TTC549 (cell line): ENCODE data around the gene CD82.

Experiments
- FAIRE-seq: peaks from 2 replicates; lab custom pipeline; 2012; peaks lifted over from hg19 to GRCh38; lab: Jason Lieb, UNC

CD82 gene

DNA sequence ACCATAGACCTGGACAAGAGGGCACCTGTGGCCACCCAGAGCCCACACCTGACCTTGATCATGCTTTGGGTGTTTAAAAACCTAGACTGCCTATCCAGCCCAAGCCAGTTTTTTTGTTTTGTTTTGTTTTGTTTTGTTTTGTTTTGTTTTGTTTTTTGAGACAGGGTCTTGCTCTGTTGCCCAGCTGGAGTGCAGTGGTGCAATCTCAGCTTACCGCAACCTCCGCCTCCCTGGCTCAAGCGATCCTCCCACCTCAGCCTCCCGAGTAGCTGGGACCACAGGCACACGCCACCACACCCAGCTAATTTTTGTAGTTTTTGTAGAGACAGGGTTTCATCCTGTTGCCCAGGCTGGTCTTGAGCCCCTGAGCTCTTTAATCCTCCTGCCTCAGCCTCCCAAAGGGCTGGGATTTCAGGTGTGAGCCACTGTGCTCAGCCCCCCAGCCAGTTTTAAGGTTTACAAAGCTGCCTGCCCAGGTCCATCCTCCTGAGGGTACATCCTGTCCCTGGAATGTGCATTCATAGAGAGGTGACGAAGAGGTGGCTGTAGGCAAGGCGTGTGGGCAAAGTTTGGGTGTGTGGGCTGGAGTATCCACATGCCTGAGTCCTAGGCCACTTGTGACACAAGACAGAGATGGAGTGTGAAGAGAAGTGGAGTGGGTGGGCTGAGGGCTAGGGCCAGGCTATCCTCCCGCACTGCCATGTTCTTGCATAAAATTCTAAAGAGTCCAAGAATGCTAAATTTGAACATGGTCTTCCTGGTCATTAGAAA lies 3.3 kb upstream of the CD82 start:
- no peak for FAIRE-seq

DNA sequence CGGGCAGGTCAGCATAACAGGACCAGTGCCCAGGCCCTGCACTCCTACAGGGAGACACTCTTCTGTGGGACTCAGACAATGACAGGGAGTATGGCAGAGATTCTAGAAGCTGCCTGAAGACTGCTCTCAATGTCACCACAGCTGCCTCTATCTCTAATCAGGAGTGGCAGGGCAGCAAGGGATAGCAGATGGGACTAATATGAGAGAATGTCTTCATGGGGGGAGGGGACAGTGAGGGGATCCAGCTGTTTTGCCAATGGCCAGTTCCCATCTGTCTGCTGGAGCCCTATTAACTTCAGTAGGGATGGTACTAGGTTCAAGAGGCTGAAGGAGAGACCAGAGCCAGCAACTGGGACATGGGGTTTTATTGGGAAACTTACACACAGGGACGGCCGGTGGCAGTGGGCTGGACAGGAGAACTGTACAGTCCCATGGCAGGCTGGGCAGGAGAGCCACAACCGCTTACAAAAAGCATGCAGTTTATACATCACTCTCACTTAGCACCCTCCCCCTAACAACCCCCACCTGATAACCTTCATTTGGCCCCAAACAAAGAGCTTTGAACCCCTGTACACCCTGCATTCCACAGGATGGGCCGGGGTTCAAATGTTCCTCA lies 2.5 kb upstream of the CD82 start:
- FAIRE-seq, result no peak

DNA sequence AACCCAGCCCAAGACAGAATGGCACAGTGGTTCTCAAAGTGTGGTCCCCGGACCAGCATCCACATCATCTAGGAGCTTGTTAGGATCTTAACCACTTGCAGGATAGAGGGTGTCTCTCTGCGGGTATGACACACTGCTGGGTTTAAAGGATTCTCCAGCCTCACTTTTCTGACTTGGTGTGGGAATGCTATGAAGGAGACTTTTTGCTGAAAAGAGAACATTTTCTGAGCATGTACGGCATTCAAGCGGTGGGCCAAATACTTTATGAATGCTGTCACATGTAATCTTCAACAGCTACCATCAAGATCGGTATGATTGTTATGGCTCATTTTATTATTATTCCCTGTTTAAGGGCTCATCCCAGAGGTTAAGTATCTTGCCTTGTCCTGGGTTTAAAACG lies 1.8 kb upstream of the CD82 start:
- FAIRE-seq, result no peak

DNA sequence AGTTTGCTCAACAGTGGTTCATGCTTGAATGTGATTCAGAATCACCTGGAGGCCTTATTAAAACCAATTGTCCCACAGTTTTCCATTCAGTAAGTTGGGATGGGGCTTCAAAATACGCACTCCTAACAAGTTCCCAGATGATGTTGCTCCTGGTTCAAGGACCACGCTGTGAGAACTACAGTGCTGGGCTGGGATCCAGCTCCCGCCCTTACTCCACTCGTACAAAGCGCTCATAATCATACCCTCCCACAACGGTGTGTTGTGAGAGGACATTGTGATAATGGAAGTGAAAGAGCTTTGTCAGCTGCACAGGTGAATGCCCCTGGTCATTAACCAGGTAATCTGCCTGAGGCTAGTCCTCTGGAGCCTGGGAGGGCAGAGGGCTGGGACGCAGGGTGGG lies 1.3 kb upstream of the CD82 start:
- no peak for FAIRE-seq

DNA sequence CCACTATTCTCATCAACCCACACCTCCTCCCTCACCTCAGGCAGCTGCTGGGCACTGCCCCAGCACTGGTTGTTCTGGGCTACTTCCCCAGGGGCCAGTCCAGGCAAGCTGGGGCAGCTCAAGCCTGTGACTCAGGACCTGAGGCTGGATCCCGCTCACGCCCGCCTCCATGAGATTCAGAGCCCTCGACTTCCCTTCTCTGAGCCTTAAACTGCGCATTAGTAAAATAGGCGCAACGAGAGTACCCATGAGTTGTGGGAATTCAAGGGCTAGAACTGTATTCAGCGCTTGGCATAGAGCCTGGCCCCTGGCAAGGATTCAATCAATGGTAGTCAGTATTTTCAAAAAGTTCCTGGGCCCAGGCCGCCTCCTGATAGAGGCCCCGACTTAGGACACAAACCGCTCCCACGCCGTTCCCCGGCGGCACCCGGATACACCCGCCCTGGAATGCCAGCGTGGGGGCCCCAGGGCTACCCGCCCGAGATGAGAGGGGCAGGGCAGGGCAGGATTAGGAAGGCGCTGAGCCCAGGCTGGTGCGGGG lies 723 bp upstream of the CD82 start:
- no peak for FAIRE-seq

DNA sequence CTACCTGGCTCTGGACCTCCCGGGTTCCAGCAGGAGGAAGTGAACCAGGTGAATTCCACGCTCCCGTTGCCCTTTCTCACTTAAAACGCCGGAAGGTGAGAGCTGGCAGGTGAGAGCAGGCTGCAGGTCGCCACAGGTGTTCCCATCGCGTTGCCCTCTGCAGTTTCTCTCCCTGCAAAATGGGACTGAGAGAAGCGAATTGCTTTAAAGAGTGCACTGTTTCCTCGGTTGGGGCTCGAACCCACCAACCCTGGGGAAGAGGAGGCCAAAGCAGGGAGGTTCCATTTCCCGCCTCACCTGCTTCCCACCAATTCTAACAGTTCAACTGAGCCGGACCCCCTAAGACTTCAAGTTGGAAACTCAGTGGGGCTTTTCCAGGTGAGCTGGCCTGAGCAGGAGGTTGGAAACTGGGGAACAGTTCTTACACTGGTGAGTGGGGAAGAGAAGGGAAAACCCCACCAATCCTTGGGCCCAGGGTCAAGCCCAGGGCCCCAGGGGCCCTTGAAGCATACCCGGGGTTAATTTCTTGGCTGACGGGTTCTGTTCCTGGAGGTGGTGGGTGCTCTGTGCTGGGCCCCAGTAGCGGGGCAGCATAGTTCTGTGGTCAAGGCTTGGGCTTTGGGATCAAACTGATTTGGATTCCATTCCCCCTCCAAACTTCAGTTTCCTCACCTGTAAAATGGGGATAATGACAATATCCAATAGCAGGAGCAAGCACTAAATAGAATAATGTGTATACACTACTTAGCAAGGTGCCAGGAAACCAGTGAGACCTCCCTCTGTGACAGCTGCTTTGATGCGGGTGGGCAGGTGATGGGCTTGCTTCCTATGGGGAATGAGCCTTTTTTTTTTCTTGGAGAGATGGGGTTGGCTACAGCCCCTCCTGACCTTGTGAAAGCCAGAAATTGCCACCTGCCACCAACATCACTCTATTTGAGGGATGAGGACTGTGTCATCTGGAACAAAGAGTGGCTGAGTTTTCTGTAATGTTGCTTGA lies 788 bp downstream of the CD82 start:
- FAIRE-seq, result no peak

DNA sequence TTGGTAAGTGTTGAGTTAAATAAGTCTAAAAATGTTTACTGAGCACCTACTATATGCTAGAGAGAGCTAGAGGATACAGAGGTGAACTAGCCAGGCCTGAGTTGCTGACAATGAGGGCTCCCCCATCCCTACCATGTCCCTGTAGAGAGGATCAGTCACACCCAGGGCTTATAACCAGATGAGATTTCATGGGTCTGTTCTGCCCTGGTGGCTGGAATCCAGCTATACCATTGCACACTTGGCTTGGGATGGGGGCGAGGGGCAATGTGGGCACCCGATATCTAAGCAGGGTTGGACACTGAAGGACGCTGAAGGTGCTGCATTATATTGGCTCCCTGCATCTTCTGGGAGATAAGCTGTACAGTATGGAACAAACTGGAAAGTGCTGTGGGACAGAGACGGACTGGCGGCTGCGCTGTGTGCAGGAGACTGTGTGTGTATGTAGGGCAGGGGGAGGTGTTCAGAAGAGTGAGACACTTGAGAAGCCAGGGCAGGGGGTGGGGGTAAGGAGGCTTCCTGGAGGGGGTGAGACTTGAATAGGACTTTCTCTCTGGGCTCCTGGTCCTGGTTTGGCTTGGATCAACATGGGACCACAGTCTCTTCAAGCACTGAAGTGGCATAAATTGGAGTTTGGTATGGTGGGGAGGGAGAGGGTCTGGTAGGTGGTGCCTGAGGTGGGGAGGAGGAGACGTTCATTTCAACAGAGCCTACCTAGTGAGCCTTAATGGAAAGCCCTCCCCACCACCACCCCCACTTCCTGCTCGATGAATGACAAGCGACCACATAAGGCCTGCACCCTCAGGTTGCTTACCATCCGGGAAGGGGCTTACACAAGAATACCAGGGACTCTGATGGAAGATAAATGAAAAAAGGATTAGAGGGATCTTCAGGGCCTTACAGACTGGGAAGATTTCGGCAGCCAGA lies 1.8 kb downstream of the CD82 start:
- FAIRE-seq, result no peak

DNA sequence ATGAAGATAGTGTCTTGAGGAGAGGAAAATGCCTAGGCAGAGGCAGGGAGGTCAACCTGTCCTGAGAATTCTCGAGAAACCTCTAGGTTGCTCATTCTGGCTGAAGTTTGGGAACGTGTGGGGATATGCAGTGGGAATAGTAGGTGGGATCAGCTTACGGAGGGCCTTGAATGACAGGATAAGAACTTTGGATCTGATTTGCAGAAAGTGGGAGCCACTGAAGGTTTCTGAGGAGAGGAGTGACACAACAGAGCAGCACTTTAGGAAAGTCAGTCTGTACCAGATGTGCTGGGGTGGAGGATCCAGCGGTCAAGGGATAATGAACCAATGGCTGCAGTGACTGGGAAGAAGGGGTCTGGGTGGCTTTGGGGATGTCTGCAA lies 2.4 kb downstream of the CD82 start:
- no peak for FAIRE-seq

DNA sequence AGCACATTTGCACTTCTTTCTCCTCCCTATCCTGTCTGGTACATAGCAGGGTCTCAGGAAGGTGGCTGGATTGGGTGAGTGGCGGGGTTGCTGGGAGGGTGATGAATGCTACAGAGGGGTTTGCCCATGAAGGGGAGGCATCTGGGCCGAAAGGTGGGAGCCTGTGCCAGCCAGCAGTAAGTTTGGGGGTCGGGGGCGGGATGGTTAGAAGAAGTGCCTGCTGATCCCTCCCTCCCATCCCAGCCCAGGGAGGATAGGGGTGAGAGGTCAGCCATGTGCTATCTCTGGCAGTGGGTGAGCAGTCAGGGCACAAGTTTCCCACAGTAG lies 2.8 kb downstream of the CD82 start:
- no peak for FAIRE-seq

DNA sequence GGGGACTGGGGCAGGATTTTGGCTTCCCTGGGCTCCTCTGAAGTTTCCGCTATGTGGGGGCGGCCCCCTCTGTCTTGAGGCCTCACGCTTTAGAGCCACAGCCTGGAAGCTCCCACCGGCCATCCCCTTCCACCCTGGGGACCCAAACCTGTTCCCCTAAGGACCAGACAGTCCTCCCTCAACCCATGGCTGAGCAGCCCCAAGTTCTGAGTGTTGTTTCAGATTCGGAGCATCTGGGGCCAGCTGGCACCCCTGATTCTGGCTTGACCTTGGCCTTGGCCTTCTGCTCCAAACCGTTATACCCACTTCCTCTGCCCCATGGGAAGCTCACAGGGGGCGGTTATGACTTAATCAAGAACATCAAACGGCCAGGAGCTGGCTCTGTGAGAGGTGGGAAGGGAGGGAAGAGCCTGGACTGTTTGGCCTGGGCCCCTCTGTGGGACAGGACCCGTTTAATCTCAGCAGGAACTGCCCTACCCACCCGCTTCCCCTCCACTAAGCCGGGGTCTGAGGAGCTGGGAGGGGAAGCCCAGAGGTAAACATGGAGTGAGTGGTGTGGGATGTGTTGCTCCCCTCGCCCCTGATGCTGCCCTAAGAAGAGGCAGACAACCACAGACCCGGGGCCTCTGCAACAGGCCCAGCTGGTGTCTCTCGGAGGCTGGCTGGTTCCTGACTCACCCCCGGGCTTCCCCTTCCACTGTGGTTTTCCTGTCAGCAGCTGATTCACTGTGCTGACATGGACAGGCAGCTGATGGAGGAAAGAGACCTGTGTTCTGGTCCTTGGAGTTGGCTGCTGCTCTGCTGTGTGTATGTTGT lies 3.4 kb downstream of the CD82 start:
- FAIRE-seq, result no peak

DNA sequence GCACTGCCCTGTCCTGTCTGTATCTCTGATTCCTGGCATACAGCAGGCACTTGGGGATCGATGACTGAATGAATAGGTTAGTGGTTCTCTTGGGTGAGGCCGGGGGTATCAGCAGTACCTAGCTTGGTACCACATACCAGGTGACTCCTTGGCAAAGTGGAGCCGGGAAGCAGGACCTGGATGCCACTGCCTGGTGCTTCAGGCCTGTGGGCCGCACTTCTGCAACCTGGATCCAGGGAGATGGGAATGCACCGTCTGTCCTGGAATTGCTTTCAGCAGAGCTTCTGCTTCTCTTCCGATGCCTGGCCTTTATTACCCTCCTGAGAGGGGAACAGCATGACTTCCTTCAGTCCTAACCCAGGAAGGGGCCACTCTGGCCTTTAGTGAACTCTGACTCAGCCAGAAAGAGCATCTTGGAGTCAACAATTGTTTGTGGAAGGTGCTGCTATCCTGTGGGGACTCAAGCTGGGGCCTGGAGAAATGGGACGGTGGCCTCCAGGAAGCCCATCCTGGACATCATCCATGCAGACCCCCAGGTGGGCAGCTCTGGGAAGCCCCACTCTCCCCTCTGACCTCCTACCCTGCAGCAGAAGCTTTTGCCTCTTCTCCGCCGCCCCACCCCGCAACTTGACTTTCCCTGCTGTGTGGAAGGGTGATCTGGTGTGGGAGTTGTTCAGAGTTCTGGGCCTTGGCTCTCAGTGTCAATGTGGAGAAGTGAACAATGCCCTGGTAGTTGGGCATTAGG lies 5.1 kb downstream of the CD82 start:
- no peak for FAIRE-seq

DNA sequence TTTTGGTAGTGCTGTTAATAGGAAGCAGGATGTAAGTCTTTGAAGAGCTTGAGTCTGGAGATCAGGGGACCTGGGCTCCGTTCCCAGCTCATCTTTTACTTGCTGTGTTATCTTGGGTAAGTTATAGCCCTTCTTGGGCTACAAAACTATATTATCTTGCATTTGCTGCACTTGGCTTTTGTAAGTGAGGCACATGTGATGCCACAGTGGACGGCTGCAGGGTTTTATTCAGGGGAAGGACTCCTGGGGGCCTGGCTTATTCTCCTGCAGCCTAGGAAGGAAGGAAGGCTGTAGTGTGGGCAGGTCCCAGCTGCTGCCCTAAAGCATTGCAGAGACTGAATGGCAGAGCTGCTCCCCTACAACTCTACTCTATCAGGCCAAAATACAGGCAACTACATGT lies 6.4 kb downstream of the CD82 start:
- FAIRE-seq, result no peak

DNA sequence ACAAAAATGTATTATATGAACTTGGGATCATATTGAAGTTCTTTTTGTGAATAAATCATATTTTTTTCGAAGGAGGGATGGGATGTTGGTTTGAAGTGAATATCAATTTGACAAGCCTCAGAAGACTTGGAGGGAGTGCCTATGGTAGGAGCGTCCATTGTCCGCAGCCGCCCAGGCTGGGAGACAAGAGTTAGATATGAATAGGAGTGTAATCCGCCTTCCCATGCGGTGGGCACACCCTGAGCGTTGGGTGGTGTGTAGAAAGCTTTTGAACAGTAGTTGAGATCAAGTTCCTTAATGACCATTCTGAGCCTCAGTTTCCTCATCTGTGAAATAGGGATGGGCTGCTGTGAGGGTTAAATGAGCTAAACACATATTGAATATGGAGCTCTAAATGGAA lies 7.0 kb downstream of the CD82 start:
- FAIRE-seq, result no peak

DNA sequence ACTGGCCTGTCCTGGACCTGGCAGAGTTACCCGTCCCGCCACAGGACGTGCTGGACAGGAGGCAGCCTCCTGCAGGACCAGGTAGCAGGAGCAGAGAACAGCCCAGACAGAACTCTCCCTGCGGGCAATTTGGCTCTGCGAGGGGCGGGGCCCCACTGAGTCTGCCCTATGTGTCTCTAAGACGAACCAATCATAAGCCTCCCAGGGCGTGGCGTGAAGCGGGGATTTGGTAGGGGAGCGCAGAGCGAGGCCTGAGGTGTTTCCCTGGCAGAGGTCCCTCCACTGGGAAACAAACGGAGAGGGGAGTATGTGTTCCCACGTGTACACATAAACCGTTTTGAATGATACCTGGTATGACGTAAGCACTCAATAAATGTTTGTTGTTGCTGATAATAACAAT lies 7.4 kb downstream of the CD82 start:
- no peak for FAIRE-seq

DNA sequence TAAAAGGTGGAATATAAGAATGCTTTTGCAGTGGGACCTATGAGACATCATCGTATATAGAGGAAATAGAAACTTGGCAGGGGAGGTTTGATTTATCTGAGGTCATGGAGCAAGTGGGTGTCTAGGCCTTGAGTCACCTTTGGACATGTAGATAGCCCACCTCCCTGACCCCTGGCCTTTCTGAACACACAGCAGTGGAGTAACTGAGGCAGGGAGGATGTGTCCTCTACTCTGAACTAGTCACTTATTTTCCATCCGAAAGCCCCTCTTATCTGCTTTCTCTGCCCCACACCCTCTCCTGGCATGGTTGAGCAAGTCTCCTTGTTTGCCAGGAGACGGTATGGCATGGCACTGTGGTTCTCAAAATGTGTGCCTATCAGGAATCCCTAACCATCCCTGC lies 7.9 kb downstream of the CD82 start:
- FAIRE-seq, result no peak

DNA sequence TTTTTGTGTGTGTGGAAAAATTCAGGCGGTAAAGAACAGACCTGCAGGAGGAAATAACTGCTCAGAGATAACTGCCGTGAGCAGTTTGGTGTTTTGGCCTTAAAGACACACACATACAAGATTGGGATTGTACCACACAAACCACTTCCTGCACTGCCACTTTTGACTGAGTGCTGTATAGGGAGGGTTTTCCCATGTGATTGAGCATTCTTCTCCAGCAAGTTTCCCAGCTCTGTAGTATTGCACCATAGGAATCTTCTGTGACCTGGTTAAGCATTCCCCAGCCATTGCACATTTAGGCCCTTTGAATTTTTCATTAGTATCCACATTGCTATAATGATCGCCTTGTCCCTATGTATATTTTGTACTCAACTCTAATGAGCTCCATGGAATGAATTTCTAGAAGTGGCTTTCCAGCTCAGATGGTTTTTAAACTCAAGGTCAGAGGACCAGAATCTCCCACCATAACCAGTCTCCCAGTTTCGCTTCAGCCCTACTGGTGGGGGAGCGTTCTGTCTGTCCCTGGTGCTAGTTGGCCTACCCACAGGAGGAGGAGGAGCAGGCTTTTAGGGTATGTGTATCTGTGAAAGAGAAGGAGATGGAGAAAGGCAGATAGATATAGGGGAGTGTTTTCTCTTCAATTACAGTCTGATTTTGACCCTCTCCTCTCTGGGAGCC lies 9.3 kb downstream of the CD82 start:
- no peak for FAIRE-seq

DNA sequence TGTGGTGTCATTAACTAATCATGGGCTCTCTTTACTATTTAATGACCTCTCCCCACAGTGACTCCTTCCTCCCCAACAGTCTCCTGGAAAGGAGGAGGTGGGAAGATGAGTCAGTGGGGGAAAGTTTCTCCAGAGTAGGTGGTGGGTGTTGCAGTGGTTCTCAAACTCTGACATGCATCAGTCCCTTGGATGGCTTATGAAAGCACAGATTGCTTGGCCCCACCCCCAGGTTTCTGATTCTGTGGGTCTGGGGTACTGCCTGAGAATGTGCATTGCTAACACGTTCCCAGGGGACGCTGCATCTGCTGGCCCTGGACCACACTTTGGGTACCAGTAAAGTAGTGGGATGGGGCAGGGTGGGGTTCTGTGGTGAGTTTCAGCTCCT lies 9.8 kb downstream of the CD82 start:
- no peak for FAIRE-seq

DNA sequence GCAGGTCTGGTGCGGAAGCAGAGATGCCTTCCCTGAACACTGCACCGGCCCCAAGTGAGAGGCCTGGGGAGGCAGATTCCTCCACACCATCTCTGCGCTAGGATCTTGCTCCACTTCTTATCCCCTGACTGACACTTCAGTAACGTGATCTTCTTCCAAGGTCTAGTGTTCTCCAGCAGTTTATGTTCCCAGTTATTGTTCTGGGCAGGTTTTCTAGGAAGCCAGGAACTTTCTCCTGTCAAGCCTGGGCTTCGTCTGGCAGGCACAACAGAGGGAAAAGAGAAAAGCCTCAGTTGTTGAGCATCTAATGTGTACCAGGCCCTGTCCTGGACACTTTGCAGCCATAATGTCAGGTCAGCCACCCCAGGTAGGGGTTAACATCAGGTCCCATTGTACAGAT lies 10.5 kb downstream of the CD82 start:
- no peak for FAIRE-seq

DNA sequence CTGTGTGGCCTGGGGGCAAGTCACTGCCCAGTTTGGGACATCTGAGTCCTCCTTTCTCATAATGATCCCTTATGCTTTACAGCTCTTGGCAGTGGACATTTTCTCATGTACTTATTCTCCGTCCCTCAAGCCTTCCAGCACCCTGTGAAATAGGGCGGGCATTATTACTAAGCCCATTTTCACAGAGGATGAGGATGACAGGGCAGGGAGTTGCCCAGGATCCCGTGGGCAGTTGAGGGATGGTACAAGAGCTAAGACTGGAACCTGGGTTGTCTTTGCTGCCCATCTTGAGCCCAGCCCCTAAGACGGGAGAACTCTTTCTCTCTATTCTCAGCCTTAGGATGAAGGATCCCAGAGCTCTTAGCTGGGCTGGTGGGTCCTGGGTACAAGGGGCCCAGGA lies 11.2 kb downstream of the CD82 start:
- no peak for FAIRE-seq
